ENCODE data around the gene SMAD7. TPM values are rescaled to one million over a fixed set of nuclear protein-coding genes. Genes with fewer than 3 reads are reported as not detected.

SMAD7 gene
- polyA plus RNA-seq, 2 of the 4 experiments (the other 2 are of a cell fraction), result 19.9 to 26.9 TPM

DNA sequence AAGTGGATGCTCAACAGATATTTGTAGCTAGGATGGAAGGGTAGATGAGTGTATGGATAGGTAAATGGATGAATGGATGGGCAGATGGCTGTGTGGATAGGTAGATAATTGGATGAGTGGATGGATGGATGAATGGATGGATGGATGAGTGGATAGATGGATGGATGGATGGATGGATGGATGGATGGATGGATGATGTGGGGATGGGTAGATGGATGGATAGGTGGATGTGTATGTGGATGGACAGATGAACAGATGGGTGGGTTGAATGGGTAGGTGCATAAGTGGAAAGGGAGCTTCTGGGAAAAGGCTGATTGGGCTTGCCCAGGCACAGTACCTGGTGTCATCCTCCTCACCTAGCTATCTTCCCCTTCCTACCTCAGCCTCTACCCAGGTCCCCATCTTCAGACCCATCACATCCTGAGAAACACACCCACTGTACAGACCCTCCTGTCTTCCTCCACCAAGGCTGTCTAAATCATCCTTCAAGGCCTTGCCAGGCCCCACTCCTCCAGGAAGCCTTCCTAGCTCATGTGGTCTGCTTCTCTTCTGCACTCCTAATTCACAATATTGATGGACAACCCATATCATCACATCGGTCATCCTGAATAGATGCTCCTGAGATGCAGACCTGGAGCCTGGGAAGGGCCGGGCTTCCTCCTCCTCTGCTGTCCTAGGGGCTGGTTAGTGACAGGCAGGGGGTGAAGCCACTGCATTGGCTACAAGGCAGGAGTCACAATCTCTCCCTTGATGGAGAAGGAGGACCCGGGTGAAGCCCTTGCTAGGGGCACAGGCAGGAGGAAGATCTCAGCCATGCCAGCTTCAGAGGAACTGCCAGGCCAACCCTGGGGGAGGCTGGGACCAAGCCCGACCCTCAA is 49.4 kb downstream of the SMAD7 start:
- ChIA-PET CTCF (interaction anchor here (0.9 to 1.0 kb wide), 2 partner anchors 12 to 17 kb away, joined by 3 to 4 read pairs; no protein-coding TSS in a partner anchor), POLR2A (interaction anchor here (1.0 kb wide), 1 partner anchor 51 kb away, joined by 4 read pairs; no protein-coding TSS in a partner anchor)
- Histone ChIP-seq H3K4me3 (no peak overlapping the region), H3K4me2 (peak overlapping the region; percentile 69), H3K9me3 (peaks cover 17% of the 10 kb centered on the region), H3K27ac (peak overlapping the region; percentile 93 to 95), H3K4me1 (peaks cover 34% of the 10 kb centered on the region)
- TF ChIP-seq JUNB (IDR thresholded peaks at IDR 0.05) (no peak), RCOR1 (IDR thresholded peaks at IDR 0.05; ENCODE audit: low read depth, low read length) (no peak), RFX5 (IDR thresholded peaks at IDR 0.05) (no peak), ZSCAN20 (CRISPR knock-in tag; IDR thresholded peaks at IDR 0.05) (no peak), E2F6 (IDR thresholded peaks at IDR 0.05; ENCODE audit: borderline replicate concordance, low read depth) (no peak), PBX3 (IDR thresholded peaks at IDR 0.05) (no peak), RAD21 (conservative IDR thresholded peaks at IDR 0.05 in 1 of 2, IDR thresholded peaks at IDR 0.05 in 1 of 2) (no peak), FOSB (CRISPR knock-in tag; IDR thresholded peaks at IDR 0.05) (no peak), ZFP36 (IDR thresholded peaks at IDR 0.05; ENCODE audit: borderline replicate concordance, partially characterized antibody) (peak; percentile 75)
- 50% methylated on average over 3 of the region's 4 CpGs for WGBS (ENCODE audit: missing lambda C conversion rate)
- ATAC-seq, result peak in 1 of 2 experiments; percentile 62; a peak in 3 of 6 replicates
- no peak for FAIRE-seq
- no peak for DNase-seq (ENCODE audit: low read depth in 1 of 2, low spot score in 1 of 2)

- Histone ChIP-seq H3K27ac (no peak overlapping the region; a peak in 1 of 6 replicates), H3K4me1 (peaks cover 32% of the 10 kb centered on the region), H3K4me2 (no peak overlapping the region), H3K4me3 (no peak overlapping the region), H3K9me3 (peaks cover 17% of the 10 kb centered on the region)
- CTCF ChIA-PET, result no interaction called here
- FAIRE-seq (no peak), DNase-seq (ENCODE audit: low read depth in 1 of 2, low spot score in 1 of 2) (no peak), ATAC-seq (no peak)
- WGBS (ENCODE audit: missing lambda C conversion rate), result 84% methylated on average over 1 of the region's 1 CpG
- POLR2A ChIA-PET, result no interaction called here
- no peak for TF ChIP-seq BCL3 (IDR thresholded peaks at IDR 0.05)
- no peak for TF ChIP-seq CHD4 (IDR thresholded peaks at IDR 0.05; ENCODE audit: borderline replicate concordance)
- TF ChIP-seq POLR2A (IDR thresholded peaks at IDR 0.05; ENCODE audit: low read length), result no peak
- TF ChIP-seq NFE2L2 (conservative IDR thresholded peaks at IDR 0.05; ENCODE audit: low read length), result no peak
- TF ChIP-seq BHLHE40 (IDR thresholded peaks at IDR 0.05; ENCODE audit: low read depth, low read length), result no peak
- no peak for TF ChIP-seq CHD2 (IDR thresholded peaks at IDR 0.05; ENCODE audit: low read length, partially characterized antibody)
- no peak for TF ChIP-seq CTCF (IDR thresholded peaks at IDR 0.05)
Observed at GRCh38 chr18:48900469-48900868, 50.3 kb downstream of the SMAD7 start.

GRCh38 chr18:48899558-48900174 is 51.1 kb downstream of the SMAD7 start:
- CTCF ChIA-PET, result interaction anchor here (0.6 to 0.7 kb wide), 2 partner anchors 49 to 269 kb away, joined by 3 to 4 read pairs; no protein-coding TSS in a partner anchor

More at GRCh38 chr18:48899558-48900174, 51.1 kb downstream of the SMAD7 start:
- peak; percentile 13 for TF ChIP-seq MAFK (IDR thresholded peaks at IDR 0.05; ENCODE audit: partially characterized antibody)
- TF ChIP-seq POLR2A (IDR thresholded peaks at IDR 0.05; ENCODE audit: low read length), result no peak
- peak; percentile 78 for TF ChIP-seq ZFP36 (IDR thresholded peaks at IDR 0.05; ENCODE audit: borderline replicate concordance, partially characterized antibody)
- H3K4me2 ChIP-seq, result no peak overlapping the region
- ATAC-seq (no peak), DNase-seq (ENCODE audit: low read depth in 1 of 2, low spot score in 1 of 2) (no peak), FAIRE-seq (no peak)
- 74% methylated on average over 4 of the region's 4 CpGs for WGBS (ENCODE audit: missing lambda C conversion rate)
- H3K4me1 ChIP-seq, result peaks cover 32% of the 10 kb centered on the region
- no peak overlapping the region for H3K4me3 ChIP-seq
- POLR2A ChIA-PET, result no interaction called here
- no peak overlapping the region for H3K27ac ChIP-seq
- H3K9me3 ChIP-seq, result peaks cover 13% of the 10 kb centered on the region

Measured in A549 (cell line).